A549 (cell line): ENCODE data around the gene MYH14.

Experiments used
- BHLHE40 ChIP-seq: IDR thresholded peaks from 2 replicates; pipeline ENCODE4 v1.6.1; 2012; ENCODE audit warnings: low read depth, low read length, inconsistent platforms
- CEBPB ChIP-seq, 2 experiments: fragments of >200 bp in 1 of 2; sonication (Bioruptor Twin) in 1 of 2; formaldehyde crosslinking in 1 of 2; IDR thresholded peaks; 2 replicates each; pipeline ENCODE4 v1.6.1; 2012 to 2016
- CTCF ChIP-seq: fragments of >200 bp; sonication (Bioruptor Twin); formaldehyde crosslinking; IDR thresholded peaks from 3 replicates; pipeline ENCODE4 v1.5.1; 2016
- EP300 ChIP-seq, 2 experiments: fragments of >200 bp; sonication (Bioruptor Twin); formaldehyde crosslinking; IDR thresholded peaks; 2 replicates in 1 of 2; 3 replicates in 1 of 2; pipeline ENCODE4 v1.6.1; 2016 to 2017
- FOSB ChIP-seq: fragments of 250-450 bp; sonication (Bioruptor Pico); IDR thresholded peaks from 2 replicates; pipeline ENCODE4 v1.5.0; 2020; ENCODE audit warnings: mild to moderate bottlenecking, moderate library complexity
- HEYL ChIP-seq: fragments of 250-450 bp; sonication (Bioruptor Pico); IDR thresholded peaks from 2 replicates; pipeline ENCODE4 v1.8.0; 2021; ENCODE audit warnings: mild to moderate bottlenecking, moderate library complexity
- JUN ChIP-seq, 2 experiments: fragments of >200 bp; sonication (Bioruptor Twin); formaldehyde crosslinking; IDR thresholded peaks; 2 replicates in 1 of 2; 3 replicates in 1 of 2; pipeline ENCODE4 v1.6.1; 2016 to 2017
- MAZ ChIP-seq: fragments of 150-350 bp; IDR thresholded peaks from 2 replicates; pipeline ENCODE4 v1.6.1; 2014; ENCODE audit warnings: antibody characterized with exemption, low read depth, low read length, borderline replicate concordance
- POLR2A ChIP-seq: IDR thresholded peaks from 2 replicates; pipeline ENCODE4 v1.6.1; 2012; ENCODE audit warnings: mild to moderate bottlenecking, low read length
- RAD21 ChIP-seq, 2 experiments: fragments of >200 bp in 1 of 2; sonication (Bioruptor Twin) in 1 of 2; formaldehyde crosslinking in 1 of 2; IDR thresholded peaks in 1 of 2; conservative IDR thresholded peaks in 1 of 2; 2 replicates in 1 of 2; 3 replicates in 1 of 2; pipeline ENCODE4 v1.6.1; 2012 to 2018; ENCODE audit warnings: inconsistent platforms in 1 of 2
- ZFP36 ChIP-seq: fragments of 450-650 bp; IDR thresholded peaks from 2 replicates; pipeline ENCODE4 v1.6.1; 2014; ENCODE audit warnings: borderline replicate concordance; ENCODE audit not compliant: partially characterized antibody
- TF ChIP-seq, protein P1 (sequence below): IDR thresholded peaks from 2 replicates; pipeline ENCODE4 v1.6.1; 2012
- TF ChIP-seq, protein P2 (sequence below): fragments of >200 bp; sonication (Bioruptor Twin); formaldehyde crosslinking; IDR thresholded peaks from 2 replicates; pipeline ENCODE4 v1.6.1; 2016

DNA sequence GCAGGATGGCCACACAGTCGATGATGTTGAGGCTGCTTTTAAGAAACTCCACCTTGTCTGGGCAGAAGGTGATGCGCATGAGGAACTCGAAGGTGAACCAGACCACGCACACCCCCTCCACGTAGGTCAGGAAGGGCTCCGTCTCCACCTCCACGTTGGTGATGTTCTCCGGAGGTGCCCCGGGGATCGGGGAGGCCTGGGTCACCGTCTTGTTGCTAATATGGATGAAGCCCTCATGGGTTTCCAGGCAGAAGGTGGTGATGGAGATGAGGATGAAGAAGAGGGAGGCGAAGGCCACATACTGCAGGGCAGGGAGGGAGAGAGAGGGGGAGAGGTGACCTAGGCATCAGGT, 120.3 kb downstream of the MYH14 start:
- TF ChIP-seq CTCF (no peak), POLR2A (no peak), MAZ (no peak), CEBPB (IDR thresholded peaks at IDR 0.05) (no peak), BHLHE40 (no peak), ZFP36 (no peak), EP300 (IDR thresholded peaks at IDR 0.05) (no peak), JUN (IDR thresholded peaks at IDR 0.05) (no peak), FOSB (CRISPR knock-in tag) (no peak), HEYL (CRISPR knock-in tag) (no peak), RAD21 (conservative IDR thresholded peaks at IDR 0.05 in 1 of 2, IDR thresholded peaks at IDR 0.05 in 1 of 2) (no peak)
- TF ChIP-seq, protein P1, sequence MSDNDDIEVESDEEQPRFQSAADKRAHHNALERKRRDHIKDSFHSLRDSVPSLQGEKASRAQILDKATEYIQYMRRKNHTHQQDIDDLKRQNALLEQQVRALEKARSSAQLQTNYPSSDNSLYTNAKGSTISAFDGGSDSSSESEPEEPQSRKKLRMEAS, result no peak
- TF ChIP-seq, protein P2, sequence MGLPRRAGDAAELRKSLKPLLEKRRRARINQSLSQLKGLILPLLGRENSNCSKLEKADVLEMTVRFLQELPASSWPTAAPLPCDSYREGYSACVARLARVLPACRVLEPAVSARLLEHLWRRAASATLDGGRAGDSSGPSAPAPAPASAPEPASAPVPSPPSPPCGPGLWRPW, result no peak
